NCI-H1048 (cell line): ENCODE measurements around the gene SNX27.
"Not testable (repeated sequence)": the region's sequence is repeated elsewhere in the genome, so short reads cannot be mapped to it uniquely, and the experiment has no call there.

Experiments used
- DNase-seq: peaks from one replicate; lab custom pipeline; 2025; lab: John Stamatoyannopoulos, UW

SNX27 gene

DNA sequence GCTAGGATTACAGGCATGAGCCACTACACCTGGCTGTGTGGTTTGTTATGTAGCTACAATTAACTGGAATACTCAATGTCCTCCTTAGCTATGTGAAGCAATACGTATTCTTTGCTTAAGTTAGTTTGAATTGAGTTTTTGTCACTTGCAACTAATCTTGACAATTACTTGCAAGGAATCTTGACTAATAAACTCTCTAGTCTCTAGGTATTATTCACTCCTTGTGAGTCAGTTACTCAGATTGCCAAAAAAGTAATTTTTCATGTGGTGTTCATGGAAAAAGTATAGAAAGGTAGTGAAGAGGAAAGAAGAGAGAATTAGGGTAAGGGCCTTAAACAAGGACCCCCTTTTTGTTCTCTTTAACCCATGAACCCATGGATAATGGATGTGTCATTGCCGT lies 7.6 kb upstream of the SNX27 start:
- no peak for DNase-seq

DNA sequence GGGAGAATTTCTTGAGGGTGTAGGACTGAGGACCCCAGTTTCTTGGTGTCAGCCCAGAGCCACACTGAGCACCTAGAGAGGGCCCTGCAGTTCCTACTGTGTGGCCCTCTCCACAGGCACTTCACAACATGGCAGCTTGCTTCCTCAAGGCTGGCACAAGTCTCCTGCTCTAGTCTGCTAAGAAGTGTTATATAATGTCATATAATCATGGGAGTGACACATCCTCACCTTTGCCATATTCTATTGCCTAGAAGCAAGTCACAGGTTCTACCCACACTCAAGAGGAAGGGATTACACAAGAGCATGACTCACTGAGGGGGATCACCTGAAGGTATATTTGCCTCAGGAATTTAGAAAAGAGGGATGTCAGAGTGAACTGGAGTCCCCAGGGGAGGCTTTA lies 5.5 kb upstream of the SNX27 start:
- DNase-seq, result no peak

GRCh38 chr1:151606857-151607256 lies 5.0 kb upstream of the SNX27 start:
- DNase-seq, result no peak

- DNase-seq, result no peak
Observed at GRCh38 chr1:151610142-151610541, 1.7 kb upstream of the SNX27 start.

DNA sequence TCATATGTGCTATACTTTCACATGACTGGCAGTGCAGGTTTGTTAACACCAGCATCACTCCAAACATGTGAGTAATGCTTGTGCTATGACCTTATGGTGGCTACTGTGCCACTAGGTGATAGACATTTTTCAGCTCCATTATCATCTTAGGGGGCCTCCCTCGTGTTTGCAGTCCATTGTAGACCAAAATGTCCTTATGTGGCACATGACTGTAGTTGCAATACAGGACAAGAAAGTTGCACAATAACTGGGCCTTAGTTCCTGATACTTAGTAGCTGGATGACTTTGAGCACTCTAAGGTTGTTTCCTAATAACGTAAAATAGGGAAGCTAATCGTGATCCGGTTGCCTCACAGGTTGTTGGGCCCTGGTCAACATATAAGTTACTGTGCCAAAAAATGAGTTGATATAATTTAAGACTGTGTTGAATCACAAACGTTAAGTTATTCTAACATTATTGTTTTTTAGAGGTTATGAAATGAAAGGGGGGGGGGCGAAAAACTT lies 511 bp upstream of the SNX27 start:
- no peak for DNase-seq

DNA sequence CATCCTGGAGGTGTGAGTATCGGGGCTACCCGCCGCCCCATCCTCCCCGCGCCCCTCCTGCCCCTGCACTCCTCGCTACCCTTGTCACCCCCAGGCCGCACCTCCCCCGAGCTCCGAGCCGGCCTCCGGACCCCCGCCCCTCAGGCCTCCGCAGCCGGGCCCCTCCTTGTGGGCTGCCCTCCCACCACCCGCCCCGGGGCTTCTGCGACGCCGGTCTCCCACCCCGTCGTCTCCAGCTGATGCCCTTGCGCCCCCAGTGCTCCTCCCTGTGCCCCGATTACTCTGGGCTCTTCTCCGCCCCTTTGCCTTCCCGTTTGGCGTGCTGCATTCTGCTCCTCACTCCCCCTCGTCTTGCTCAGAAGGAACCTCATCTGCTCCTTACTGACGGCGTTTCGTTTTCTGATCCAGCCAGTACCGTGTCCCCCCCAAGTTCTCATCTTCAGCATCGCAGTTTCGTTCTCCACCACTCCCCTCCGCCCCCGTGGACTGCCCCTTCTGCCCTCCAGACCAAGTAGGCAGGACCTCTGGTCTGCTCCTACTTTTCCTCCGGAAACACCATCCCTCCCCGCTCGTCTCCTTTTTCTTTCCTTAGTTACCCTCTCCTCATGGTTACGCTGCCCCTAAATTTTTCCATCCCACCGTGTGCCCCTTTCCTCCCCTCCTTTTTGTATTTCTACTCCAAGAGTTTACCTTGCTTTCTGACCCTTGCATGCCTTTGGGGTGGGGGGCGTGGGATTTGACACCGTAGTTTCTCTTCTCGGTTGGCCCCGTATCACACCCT lies 841 bp downstream of the SNX27 start:
- no peak for DNase-seq

DNA sequence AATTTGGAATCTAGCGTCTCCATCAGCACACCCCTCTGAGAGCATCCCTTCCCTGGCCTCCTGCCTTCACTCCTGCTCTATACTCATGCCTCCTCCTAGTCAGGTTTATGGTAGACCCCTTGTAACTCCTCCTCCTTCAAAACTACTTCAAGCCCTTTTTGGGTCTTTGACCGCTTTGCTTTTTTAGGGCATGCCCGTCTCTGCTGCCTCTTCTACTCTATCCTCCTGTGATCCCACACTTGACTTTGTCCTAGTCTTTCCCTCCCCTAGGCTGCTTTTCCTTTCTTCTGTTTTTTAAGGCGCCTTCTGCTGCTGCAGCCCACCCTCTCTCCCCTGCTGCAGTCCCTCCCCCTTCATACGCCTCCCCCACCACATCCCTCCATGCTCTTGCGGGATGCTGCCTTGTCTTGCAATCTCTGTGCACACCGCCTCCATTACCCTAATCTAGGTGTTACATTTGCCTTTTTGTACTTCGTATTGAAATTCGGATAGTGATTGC lies 1.5 kb downstream of the SNX27 start:
- no peak for DNase-seq

GRCh38 chr1:151615711-151616504 lies 4.1 kb downstream of the SNX27 start:
- no peak for DNase-seq

DNA sequence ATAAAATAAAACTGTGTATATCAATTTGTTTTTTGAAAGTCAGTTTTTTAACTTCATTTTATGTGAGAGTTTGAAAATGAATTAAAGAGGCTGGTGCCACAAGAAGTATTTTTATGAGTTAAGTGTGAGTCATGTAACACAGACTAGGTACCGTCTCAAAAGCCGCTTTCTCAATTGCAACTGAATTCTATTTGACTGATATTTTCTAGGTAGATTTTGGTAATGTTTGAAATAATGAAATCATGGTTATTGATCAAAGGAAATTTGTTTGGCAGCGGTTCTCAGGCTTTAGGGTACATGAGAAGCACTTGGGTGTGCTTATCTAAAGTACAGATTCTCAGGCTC lies 4.6 kb downstream of the SNX27 start:
- DNase-seq, result no peak

DNA sequence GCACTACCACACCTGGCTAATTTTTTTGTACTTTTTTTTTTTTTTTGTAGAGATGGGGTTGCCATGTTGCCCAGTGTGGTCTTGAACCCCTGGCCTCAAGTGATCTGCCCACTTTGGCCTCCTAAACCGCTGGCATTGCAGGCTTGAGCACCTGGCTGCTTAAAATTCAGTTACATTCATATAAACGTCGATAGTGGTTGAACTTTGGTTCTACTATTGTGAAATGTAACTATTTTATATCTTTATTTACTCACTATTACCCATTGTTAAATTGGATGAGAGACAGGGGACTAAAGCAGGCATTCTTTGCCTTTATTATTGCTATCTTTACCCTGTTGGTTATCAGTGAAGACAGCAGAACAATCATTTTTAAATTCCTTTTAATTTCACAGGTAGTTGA lies 6.2 kb downstream of the SNX27 start:
- no peak for DNase-seq

GRCh38 chr1:151618470-151618869 lies 6.6 kb downstream of the SNX27 start:
- DNase-seq, result no peak

- DNase-seq, result not testable (repeated sequence)
Observed at GRCh38 chr1:151618996-151619395, 7.1 kb downstream of the SNX27 start.

DNA sequence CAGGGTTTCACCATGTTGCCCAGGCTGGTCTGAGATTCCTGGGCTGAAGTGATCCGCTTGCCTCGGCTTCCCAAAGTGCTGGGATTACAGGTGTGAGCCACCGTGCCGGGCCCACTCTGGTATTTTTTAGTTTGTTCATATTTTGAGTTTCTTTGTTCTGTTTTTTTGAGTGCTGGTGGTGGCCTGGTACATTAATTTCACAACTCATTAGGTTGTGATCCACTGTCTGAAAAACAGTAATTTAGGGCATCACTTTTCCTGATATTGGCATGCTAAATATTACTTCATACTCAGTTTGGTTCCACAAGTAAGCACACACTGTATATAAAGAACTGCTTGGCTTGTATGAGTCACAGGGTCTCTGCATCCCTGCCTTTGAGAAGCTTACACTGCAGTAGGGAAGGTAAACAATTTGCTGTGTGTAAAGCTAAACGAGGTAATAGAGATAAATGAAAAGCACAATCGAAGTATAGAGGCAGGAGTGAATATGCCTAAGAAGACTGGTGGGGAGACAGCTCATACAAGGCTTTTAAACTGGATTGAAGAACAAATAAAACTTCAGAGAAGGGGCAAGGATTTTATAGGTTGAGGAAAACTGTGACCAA lies 7.7 kb downstream of the SNX27 start:
- no peak for DNase-seq

- DNase-seq, result no peak
Observed at GRCh38 chr1:151620286-151620685, 8.4 kb downstream of the SNX27 start.

DNA sequence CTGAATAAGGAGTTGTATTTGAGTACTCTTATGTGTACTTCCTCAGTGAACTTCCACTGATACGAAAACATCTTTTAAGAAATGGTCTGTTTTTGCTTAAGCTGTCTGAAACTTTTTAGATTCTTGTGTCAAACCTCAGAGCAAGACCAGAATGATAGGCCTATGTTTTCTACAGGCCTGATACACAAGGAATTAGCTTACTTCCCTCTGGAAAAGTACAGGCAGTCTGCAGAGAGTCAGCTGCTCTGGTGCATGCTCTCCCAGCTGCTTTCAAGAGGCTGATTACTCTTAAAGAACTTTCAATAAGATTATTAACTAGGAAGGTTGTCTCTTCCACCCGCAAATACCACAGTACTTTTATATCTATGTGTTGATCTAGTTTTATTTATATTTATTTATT lies 9.5 kb downstream of the SNX27 start:
- DNase-seq, result no peak

DNA sequence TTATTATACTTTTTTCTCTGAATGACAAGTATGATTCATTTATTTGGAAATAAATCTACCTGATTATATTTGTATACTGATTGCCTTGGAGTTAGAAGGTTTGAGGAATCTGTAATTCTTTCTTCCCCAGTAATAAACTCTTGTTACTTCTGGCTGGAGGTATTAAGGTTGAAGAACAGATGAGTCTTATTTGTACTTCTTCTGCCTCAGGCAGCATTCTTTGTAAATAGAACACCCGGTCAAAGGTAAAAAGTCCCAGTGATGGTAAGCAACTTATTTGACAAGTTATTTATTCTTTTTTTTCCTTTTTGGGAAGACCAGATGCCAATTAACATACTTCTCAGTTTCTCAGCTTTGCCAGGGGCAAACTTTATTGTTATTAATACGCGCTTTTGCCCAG lies 12.9 kb downstream of the SNX27 start:
- no peak for DNase-seq

DNA sequence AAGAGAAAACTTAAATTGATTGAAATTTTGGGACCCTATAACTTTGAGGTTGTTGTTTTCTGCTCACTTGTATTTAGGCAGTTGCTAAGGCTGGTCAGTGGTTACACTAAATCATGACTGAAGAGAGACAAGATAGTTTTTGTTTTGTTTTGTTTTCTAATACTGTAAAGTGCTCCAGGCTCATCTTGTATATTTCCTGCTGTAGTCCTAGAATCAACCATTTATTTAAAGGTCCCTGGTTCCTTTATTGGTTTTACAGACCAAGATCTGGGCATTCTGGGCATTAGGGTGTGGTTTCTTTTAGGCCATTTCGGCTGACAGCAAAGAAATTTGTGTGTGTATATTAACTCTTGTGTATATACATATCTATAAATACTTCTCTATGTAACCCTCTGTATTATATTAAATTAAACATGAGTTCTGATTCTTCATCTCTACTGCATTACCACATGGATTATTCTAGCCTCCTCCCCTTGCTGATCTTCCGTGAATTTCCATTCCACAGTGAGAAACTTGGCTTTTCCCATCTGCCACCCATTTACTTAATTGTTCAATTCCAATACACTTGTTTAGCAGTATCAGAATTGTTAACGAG lies 15.0 kb downstream of the SNX27 start:
- no peak for DNase-seq

DNA sequence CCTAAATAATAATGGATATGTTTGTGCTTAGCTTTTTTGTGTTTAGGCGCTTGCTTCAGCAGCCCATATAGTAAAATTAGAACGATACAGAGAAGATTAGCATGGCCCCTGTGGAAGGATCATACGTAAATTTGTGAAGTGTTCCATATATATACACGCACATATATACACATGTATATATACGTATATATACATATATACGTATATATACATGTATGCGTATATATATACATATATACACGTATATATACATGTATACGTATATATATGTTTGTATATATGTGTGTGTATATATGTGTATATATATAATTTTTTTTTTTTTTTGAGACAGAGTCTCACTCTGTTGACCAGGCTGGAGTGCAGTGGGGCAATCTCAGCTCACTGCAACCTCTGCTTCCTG lies 17.4 kb downstream of the SNX27 start:
- DNase-seq, result no peak

GRCh38 chr1:151635479-151636072 lies 23.7 kb downstream of the SNX27 start:
- no peak for DNase-seq

DNA sequence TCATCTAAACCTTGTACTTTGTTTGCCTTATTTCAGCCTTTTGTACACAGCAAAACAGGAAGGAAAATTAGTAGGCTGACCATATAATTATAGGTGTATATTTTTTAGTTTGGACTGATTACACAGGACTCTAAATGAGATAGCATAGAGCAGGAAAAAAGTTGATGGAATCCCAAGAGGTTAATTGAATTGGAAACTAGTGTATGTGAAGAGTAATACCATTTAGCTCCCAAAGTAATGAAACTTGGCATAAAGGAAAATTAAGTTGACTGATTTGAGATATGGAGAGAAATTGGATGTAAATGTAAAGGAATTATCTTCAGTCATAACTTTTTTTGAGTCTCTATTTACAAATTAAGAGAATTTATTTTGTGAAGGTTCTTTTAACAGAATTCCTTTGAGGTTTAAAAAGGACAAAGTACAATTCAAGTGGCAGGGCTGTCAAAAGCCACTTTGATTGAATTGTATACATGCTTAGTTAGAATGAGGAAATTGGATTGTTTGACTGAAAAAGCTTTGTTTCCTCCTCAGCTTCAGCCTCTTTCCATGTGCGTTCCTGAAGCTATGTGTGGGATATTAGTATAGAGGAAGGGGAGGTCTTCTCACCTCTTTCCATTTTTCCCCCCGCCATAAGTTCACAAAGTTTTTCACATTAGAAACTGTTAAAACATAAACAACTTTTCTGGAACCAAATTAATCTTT lies 26.4 kb downstream of the SNX27 start:
- no peak for DNase-seq

GRCh38 chr1:151638812-151639211 lies 27.0 kb downstream of the SNX27 start:
- DNase-seq, result no peak
